Ureter (tissue), 1 donor: ENCODE measurements around the gene DCAF5. TPM values are rescaled to one million over a fixed set of nuclear protein-coding genes. Genes with fewer than 3 reads are reported as not detected.
"Not testable (repeated sequence)": the region's sequence is repeated elsewhere in the genome, so short reads cannot be mapped to it uniquely, and the experiment has no call there.

Experiments used
- DNase-seq: peaks from one replicate; pipeline ENCODE4 v3.0.0-alpha.2; 2020; ENCODE audit warnings: low spot score
- total RNA-seq: library from RNA; stranded (reverse); gene quantifications from one replicate; pipeline ENCODE4 v1.2.4, GENCODE V29; 2023
- donor health status: DM: yes; HTN: yes; CAD: no.

Gene DCAF5
- total RNA-seq, 1 donor from 2014 or later = 58.6 TPM

- no peak for DNase-seq
These were observed 51.5 kb downstream of the DCAF5 start for GRCh38 chr14:69101331-69101826.

GRCh38 chr14:69097974-69098373 lies 54.9 kb downstream of the DCAF5 start:
- no peak for DNase-seq

- no peak for DNase-seq
These were observed 56.0 kb downstream of the DCAF5 start for GRCh38 chr14:69096781-69097475.

- no peak for DNase-seq
These were observed 56.7 kb downstream of the DCAF5 start for GRCh38 chr14:69096246-69096645.

- no peak for DNase-seq
These were observed 58.4 kb downstream of the DCAF5 start for GRCh38 chr14:69094481-69094880.

GRCh38 chr14:69093631-69094421 lies 59.1 kb downstream of the DCAF5 start:
- no peak for DNase-seq

GRCh38 chr14:69092840-69093422 lies 60.0 kb downstream of the DCAF5 start:
- no peak for DNase-seq

GRCh38 chr14:69091695-69092094 lies 61.2 kb downstream of the DCAF5 start:
- DNase-seq = no peak

- DNase-seq = no peak
These were observed 61.9 kb downstream of the DCAF5 start for GRCh38 chr14:69091006-69091405.

- no peak for DNase-seq
These were observed 62.6 kb downstream of the DCAF5 start for GRCh38 chr14:69090187-69090789.

- DNase-seq = no peak
These were observed 63.9 kb downstream of the DCAF5 start for GRCh38 chr14:69089046-69089445.

- no peak for DNase-seq
These were observed 64.3 kb downstream of the DCAF5 start for GRCh38 chr14:69088586-69088985.

GRCh38 chr14:69087061-69087461 lies 65.9 kb downstream of the DCAF5 start:
- no peak for DNase-seq

GRCh38 chr14:69086537-69086936 lies 66.4 kb downstream of the DCAF5 start:
- no peak for DNase-seq

- no peak for DNase-seq
These were observed 68.9 kb downstream of the DCAF5 start for GRCh38 chr14:69084023-69084422.

- DNase-seq = no peak
These were observed 69.7 kb downstream of the DCAF5 start for GRCh38 chr14:69083181-69083580.

GRCh38 chr14:69081271-69081670 lies 71.6 kb downstream of the DCAF5 start:
- DNase-seq = no peak

GRCh38 chr14:69079747-69080146 lies 73.2 kb downstream of the DCAF5 start:
- no peak for DNase-seq

GRCh38 chr14:69079188-69079742 lies 73.7 kb downstream of the DCAF5 start:
- no peak for DNase-seq

GRCh38 chr14:69077841-69078240 lies 75.1 kb downstream of the DCAF5 start:
- DNase-seq = no peak

- DNase-seq = not testable (repeated sequence)
These were observed 75.7 kb downstream of the DCAF5 start for GRCh38 chr14:69077185-69077584.

GRCh38 chr14:69076341-69076740 lies 76.6 kb downstream of the DCAF5 start:
- DNase-seq = no peak
